Natural killer cell treated with Interleukin-12 subunit alpha and Interleukin-12 subunit beta and Interleukin-15 and Interleukin-18, amount 100 ng/mL, for 72 hours (primary cell): ENCODE measurements around the gene SPDYC. TPM values are rescaled to one million over a fixed set of nuclear protein-coding genes. Genes with fewer than 3 reads are reported as not detected.
"Not testable (repeated sequence)": the region's sequence is repeated elsewhere in the genome, so short reads cannot be mapped to it uniquely, and the experiment has no call there.

Source experiments
- ATAC-seq, 2 donors: fragments of 150-1000 bp; cut with Tn5 transposase in 1 of 2; sonication (Bioruptor Pico), chemical (Tn5 transposase) in 1 of 2; 2 replicates each; pipeline ENCODE4 v1.10.0; 2021
- DNase-seq: peaks from one replicate; pipeline ENCODE4 v3.0.0; 2022; ENCODE audit warnings: low spot score
- H3K27ac Mint-ChIP-seq, 2 donors: 1 replicate in 1 of 2; 2 replicates in 1 of 2; pipeline ENCODE4 v1.8.0; 2022; ENCODE audit warnings: mixed read lengths in 2 of 2, mild to moderate bottlenecking in 1 of 2, moderate library complexity in 1 of 2
- H3K27me3 Mint-ChIP-seq, 2 donors: 1 replicate in 1 of 2; 2 replicates in 1 of 2; pipeline ENCODE4 v1.8.0; 2022; ENCODE audit warnings: mixed read lengths in 2 of 2
- H3K36me3 Mint-ChIP-seq: one replicate; pipeline ENCODE4 v1.8.0; 2022; ENCODE audit warnings: mixed read lengths
- H3K4me1 Mint-ChIP-seq, 2 donors: 1 replicate in 1 of 2; 2 replicates in 1 of 2; pipeline ENCODE4 v1.8.0; 2022; ENCODE audit warnings: low read depth in 2 of 2, mixed read lengths in 2 of 2, mild to moderate bottlenecking in 1 of 2
- H3K4me3 Mint-ChIP-seq: one replicate; pipeline ENCODE4 v1.8.0; 2022; ENCODE audit warnings: mixed read lengths
- H3K9me3 Mint-ChIP-seq: 2 replicates; pipeline ENCODE4 v1.8.0; 2022; ENCODE audit warnings: mixed read lengths
- total RNA-seq, 2 donors: library from RNA; stranded (reverse); gene quantifications; one replicate each; pipeline ENCODE4 v1.2.3, GENCODE V29; 2022

The SPDYC gene
- total RNA-seq, 2 donors from 2014 or later: not detected

- no peak for ATAC-seq
- Mint-ChIP-seq H3K4me3 (no peak overlapping the region), H3K27me3 (no peaks in the 10 kb centered on the region), H3K9me3 (no peaks in the 10 kb centered on the region), H3K27ac (no peak overlapping the region), H3K4me1 (peaks cover 10 to 12% of the 10 kb centered on the region in 2 donors), H3K36me3 (no peaks in the 10 kb centered on the region)
- no peak for DNase-seq
These were observed 3.1 kb upstream of the SPDYC start for GRCh38 chr11:65166893-65167292.

DNA sequence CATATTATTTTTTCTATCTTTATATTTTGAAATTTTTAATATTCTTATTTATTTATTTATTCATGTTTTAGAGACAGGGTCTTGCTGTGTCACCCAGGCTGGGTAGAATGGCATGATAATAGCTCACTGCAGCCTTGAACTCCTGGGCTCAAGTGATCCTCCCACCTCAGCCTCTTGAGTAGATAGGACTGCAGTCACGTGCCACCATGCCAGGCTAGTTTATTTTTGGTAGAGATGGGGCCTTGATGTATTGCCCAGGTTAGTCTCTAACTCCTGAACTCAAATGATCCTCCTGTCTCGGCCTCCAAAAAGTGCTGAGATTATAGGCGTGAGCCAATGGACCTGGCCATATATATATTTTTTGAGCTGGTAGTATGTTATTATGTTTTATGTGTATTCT, 2.4 kb upstream of the SPDYC start:
- H3K36me3 Mint-ChIP-seq: no peaks in the 10 kb centered on the region
- peaks cover 10 to 12% of the 10 kb centered on the region in 2 donors for H3K4me1 Mint-ChIP-seq
- H3K27ac Mint-ChIP-seq: no peak overlapping the region
- ATAC-seq: no peak
- H3K4me3 Mint-ChIP-seq: no peak overlapping the region
- H3K9me3 Mint-ChIP-seq: no peaks in the 10 kb centered on the region
- no peaks in the 10 kb centered on the region for H3K27me3 Mint-ChIP-seq
- no peak for DNase-seq

DNA sequence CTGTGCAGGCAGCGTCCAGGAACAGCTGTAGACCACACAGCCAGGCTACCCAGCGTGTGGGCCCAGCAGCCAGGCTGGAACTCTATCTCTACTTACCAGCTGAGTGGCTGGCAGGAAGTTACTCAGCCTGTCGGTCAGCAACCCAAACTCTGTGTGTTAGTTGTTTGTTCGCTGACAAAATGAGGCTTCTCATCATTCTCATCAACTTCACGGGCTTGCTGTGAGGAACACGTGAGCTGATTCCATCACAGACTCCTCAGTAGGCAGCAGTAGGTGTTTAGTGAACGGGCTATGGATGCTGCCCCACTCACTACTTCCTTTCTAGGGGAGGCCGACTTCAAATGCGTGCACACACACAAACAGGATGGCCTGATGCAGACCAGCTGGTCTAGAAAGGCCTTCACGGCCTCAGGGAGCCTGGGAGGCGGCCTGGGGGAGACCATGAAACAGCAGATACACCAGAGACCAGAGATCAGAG, 830 bp upstream of the SPDYC start:
- no peaks in the 10 kb centered on the region for H3K36me3 Mint-ChIP-seq
- peak overlapping the region; percentile 99 for H3K27ac Mint-ChIP-seq
- peak; percentile 85 to 90 for ATAC-seq
- peak overlapping the region; percentile 72 for H3K4me3 Mint-ChIP-seq
- no peaks in the 10 kb centered on the region for H3K9me3 Mint-ChIP-seq
- no peak for DNase-seq
- H3K4me1 Mint-ChIP-seq: peaks cover 10 to 12% of the 10 kb centered on the region in 2 donors
- no peaks in the 10 kb centered on the region for H3K27me3 Mint-ChIP-seq

DNA sequence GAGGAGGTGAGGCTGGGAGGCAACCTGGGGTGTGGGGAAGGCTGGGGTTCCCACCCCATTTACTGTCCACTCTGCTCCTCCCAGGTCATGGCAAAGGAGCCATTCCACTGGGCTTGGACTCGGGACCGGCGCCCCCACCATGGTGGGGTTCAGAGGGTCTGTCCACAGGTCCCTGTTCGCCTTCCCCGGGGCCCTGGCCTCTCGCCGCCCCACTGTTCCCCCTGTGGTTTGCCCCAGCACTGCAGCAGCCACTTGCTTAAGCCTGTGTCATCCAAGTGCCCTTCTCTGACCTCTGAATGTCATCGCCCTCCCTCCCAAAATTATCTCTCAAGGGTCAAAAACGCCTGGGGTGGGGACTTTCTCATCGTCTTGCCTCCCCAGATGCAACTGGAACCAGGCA, 2.6 kb downstream of the SPDYC start:
- peaks cover 10 to 12% of the 10 kb centered on the region in 2 donors for H3K4me1 Mint-ChIP-seq
- no peak overlapping the region for H3K4me3 Mint-ChIP-seq
- ATAC-seq: no peak
- H3K9me3 Mint-ChIP-seq: no peaks in the 10 kb centered on the region
- H3K27me3 Mint-ChIP-seq: no peaks in the 10 kb centered on the region
- H3K36me3 Mint-ChIP-seq: no peaks in the 10 kb centered on the region
- no peak for DNase-seq
- H3K27ac Mint-ChIP-seq: no peak overlapping the region

DNA sequence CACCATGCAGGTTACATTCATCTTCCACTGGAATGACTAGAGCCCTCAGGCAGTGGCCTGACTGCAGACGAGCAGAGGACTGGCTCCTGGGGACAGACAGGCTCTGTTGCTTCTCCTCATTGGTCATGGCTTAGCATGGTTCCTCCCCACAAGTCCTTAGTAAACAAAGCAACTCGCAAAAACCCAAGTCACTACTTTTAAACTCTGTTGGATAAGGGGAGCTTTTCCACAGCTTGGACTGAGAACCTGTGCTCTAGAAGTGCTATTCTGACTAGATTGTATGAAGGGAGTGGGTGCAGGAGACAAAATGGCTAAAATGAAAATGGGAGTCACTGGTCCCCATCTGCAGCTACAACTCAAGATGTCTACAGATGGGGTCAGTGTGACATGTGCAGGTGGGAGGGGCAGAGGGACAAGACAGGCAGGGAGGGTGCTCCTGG, 4.6 kb downstream of the SPDYC start:
- not testable (repeated sequence) for H3K36me3 Mint-ChIP-seq, H3K4me3 Mint-ChIP-seq, ATAC-seq, H3K27ac Mint-ChIP-seq, H3K9me3 Mint-ChIP-seq, H3K27me3 Mint-ChIP-seq, H3K4me1 Mint-ChIP-seq, DNase-seq

GRCh38 chr11:65180877-65181568, 11.0 kb downstream of the SPDYC start:
- Mint-ChIP-seq H3K27me3 (no peaks in the 10 kb centered on the region), H3K4me1 (peaks cover 5 to 15% of the 10 kb centered on the region in 2 donors), H3K4me3 (peak overlapping the region; percentile 93), H3K36me3 (no peaks in the 10 kb centered on the region), H3K9me3 (no peaks in the 10 kb centered on the region), H3K27ac (peak overlapping the region; percentile 55 to 82)
- DNase-seq (peak; percentile 72), ATAC-seq (peak; percentile 84 to 85)

- no peaks in the 10 kb centered on the region for H3K36me3 Mint-ChIP-seq
- peak within 1 kb of the TSS; percentile 93 for H3K4me3 Mint-ChIP-seq
- peaks cover 5 to 19% of the 10 kb centered on the region in 2 donors for H3K4me1 Mint-ChIP-seq
- DNase-seq (peak; percentile 84), ATAC-seq (peak; percentile 87 to 88)
- no peaks in the 10 kb centered on the region for H3K27me3 Mint-ChIP-seq
- peak within 1 kb of the TSS; percentile 55 to 82 for H3K27ac Mint-ChIP-seq
- H3K9me3 Mint-ChIP-seq: no peaks in the 10 kb centered on the region
These were observed 11.7 kb downstream of the SPDYC start, which contains the start of gene CAPN1 for GRCh38 chr11:65181569-65182257. TSS of gene CAPN1 (plus strand) at chr11:65181928. CDS start at chr11:65182702, 774 bp downstream.

DNA sequence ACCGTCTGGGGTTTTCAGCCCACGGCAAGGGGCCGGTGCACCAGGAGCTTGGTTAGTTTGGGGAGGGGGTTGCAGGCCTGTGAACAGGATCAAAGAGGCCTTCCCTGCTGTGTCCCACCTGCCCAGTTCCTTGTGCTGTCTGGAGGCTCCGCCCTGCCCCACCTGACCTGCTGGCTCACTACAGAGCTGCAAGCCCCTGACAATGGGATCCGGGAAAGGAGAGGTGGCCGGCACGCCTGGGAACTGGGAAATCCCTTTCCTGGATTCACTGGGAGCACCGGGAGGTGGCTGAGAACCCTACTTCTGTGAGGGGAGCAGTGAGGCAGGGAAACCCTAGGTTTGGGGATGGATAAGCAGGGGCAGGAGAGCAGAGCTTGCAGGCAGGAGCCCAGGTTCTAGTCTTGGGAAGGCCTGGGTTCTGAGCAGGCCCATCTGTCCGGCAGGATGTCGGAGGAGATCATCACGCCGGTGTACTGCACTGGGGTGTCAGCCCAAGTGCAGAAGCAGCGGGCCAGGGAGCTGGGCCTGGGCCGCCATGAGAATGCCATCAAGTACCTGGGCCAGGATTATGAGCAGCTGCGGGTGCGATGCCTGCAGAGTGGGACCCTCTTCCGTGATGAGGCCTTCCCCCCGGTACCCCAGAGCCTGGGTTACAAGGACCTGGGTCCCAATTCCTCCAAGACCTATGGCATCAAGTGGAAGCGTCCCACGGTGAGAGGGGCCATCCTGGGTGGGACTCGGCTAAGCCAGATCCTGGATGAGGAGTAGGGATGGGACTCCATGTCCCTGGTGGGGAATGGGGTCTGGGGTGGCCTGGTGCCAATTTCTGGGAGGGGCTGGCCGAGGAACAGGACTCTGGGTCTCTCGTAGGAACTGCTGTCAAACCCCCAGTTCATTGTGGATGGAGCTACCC, 12.5 kb downstream of the SPDYC start:
- no peaks in the 10 kb centered on the region for H3K36me3 Mint-ChIP-seq
- H3K4me1 Mint-ChIP-seq: peaks cover 5 to 22% of the 10 kb centered on the region in 2 donors
- H3K27me3 Mint-ChIP-seq: no peaks in the 10 kb centered on the region
- H3K27ac Mint-ChIP-seq: peak overlapping the region; percentile 55 to 82
- DNase-seq: no peak
- ATAC-seq: no peak
- H3K4me3 Mint-ChIP-seq: peak overlapping the region; percentile 93
- no peaks in the 10 kb centered on the region for H3K9me3 Mint-ChIP-seq

DNA sequence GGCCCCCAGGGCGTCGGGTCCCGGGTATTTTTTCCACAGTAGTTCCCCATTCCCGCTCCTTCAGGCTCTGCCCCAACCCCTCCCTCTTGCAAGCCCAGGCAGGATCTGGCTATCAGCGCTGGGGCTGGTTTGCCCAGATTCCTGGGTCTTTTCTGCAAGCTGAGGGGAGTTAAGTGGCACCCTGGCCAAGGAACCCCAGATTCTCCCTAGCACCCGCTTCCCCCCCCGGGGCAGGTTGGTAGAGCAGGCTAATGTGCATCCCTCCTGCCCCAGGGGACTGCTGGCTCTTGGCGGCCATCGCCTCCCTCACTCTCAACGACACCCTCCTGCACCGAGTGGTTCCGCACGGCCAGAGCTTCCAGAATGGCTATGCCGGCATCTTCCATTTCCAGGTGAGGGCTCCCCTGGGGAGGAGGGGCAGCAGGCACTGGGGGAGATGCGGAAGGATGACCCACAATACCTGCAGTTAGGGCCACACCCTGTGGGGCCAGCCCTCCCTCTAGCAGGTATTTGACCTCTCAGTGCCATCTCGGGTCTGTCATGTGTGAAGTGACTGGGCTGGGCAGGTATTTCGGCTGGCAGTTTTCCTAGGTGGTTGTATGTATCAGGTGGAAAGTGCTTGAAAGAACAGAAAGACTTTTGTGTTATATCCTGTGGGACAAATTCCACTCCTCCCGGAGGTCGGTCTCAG, 13.3 kb downstream of the SPDYC start:
- ATAC-seq (no peak), DNase-seq (no peak)
- Mint-ChIP-seq H3K27me3 (no peaks in the 10 kb centered on the region), H3K4me3 (no peak overlapping the region), H3K27ac (no peak overlapping the region), H3K36me3 (no peaks in the 10 kb centered on the region), H3K9me3 (no peaks in the 10 kb centered on the region), H3K4me1 (peaks cover 5 to 22% of the 10 kb centered on the region in 2 donors)

DNA sequence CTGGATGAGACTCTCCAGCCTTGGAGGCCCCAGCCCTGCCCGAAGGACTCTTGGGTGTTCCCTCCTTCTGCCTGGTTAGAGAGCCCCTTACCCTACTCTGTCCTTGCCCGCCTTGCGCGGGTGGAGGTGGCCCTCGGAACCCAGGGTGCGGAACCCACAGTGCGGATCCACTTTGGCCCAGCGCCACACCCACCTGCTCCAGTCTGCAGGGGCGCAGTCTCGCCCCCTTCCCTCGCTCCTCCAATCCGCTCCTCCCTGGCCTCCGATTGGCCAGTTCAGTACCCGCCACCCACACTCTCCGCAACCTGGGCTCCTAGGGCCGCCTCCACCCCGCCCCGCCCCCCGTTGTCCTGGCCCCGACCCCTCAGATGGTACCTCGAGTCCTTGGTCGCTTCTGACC, 14.1 kb downstream of the SPDYC start:
- no peaks in the 10 kb centered on the region for H3K9me3 Mint-ChIP-seq
- DNase-seq (no peak), ATAC-seq (no peak)
- H3K36me3 Mint-ChIP-seq: no peaks in the 10 kb centered on the region
- H3K27me3 Mint-ChIP-seq: no peaks in the 10 kb centered on the region
- H3K4me1 Mint-ChIP-seq: peaks cover 5 to 22% of the 10 kb centered on the region in 2 donors
- H3K4me3 Mint-ChIP-seq: no peak overlapping the region
- H3K27ac Mint-ChIP-seq: no peak overlapping the region

DNA sequence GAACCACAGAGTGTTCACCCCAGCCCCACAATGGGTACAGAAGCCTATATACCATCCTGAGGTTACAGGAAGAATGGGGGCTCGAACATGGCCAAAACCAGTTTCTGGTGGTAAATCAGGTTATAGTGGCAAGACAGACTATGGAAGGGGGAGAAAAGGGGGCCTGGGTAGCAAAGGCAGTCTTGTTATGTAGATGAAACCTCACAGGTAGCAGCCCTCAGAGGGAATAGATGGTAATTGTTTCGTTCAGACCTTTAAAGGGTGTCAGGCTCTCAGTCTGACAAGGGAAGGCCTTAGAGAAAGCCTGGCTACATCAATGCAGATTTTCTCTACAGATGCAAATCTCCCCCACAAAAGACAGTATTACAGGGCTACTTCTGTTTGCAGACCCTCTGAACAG, 15.1 kb downstream of the SPDYC start:
- H3K27me3 Mint-ChIP-seq: no peaks in the 10 kb centered on the region
- DNase-seq: no peak
- peaks cover 10% of the 10 kb centered on the region for H3K36me3 Mint-ChIP-seq
- H3K4me1 Mint-ChIP-seq: peaks cover 5 to 30% of the 10 kb centered on the region in 2 donors
- H3K9me3 Mint-ChIP-seq: no peaks in the 10 kb centered on the region
- no peak overlapping the region for H3K27ac Mint-ChIP-seq
- no peak overlapping the region for H3K4me3 Mint-ChIP-seq
- ATAC-seq: no peak

DNA sequence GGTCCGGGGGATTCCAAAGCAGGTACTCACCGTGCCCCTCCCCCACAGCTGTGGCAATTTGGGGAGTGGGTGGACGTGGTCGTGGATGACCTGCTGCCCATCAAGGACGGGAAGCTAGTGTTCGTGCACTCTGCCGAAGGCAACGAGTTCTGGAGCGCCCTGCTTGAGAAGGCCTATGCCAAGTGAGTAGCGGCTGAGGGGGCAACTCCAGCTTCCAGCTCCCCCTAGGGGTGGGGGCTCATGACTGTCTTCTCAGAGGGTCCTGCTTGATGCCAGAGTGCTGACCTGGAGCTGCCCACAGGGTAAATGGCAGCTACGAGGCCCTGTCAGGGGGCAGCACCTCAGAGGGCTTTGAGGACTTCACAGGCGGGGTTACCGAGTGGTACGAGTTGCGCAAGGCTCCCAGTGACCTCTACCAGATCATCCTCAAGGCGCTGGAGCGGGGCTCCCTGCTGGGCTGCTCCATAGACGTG, 15.9 kb downstream of the SPDYC start:
- ATAC-seq (no peak), DNase-seq (no peak)
- no peaks in the 10 kb centered on the region for H3K9me3 Mint-ChIP-seq
- H3K4me3 Mint-ChIP-seq: no peak overlapping the region
- peaks cover 5 to 33% of the 10 kb centered on the region in 2 donors for H3K4me1 Mint-ChIP-seq
- H3K27me3 Mint-ChIP-seq: no peaks in the 10 kb centered on the region
- no peak overlapping the region for H3K27ac Mint-ChIP-seq
- H3K36me3 Mint-ChIP-seq: peaks cover 14% of the 10 kb centered on the region

GRCh38 chr11:65186701-65187100, 16.7 kb downstream of the SPDYC start:
- peaks cover 5 to 33% of the 10 kb centered on the region in 2 donors for H3K4me1 Mint-ChIP-seq
- DNase-seq (no peak), ATAC-seq (no peak)
- no peaks in the 10 kb centered on the region for H3K27me3 Mint-ChIP-seq
- no peak overlapping the region for H3K27ac Mint-ChIP-seq
- H3K36me3 Mint-ChIP-seq: peaks cover 14% of the 10 kb centered on the region
- H3K4me3 Mint-ChIP-seq: no peak overlapping the region
- no peaks in the 10 kb centered on the region for H3K9me3 Mint-ChIP-seq
